GM12878 (cell line): ENCODE measurements around the gene EYA4. TPM values are rescaled to one million over a fixed set of nuclear protein-coding genes. Genes with fewer than 3 reads are reported as not detected.

Experiments
- ATAC-seq: fragments of 200-7000 bp; cut with Tn5 transposase; 3 replicates; pipeline ENCODE4 v1.9.1; 2020; ENCODE audit warnings: mild to moderate bottlenecking, moderate library complexity
- BruUV-seq: library from RNA; stranded (reverse); fragments of 400-500 nt; replicated peaks from 2 replicates; lab custom pipeline; 2021; lab: Mats Ljungman, UMichigan
- CTCF ChIA-PET: fragments of 300-600 bp; sonication (Branson Sonifier 250); formaldehyde crosslinking; extraction: SDS; loops from one replicate; lab custom pipeline; 2021; ENCODE audit warnings: inconsistent platforms; lab: Yijun Ruan, JAX
- POLR2A ChIA-PET: fragments of 350-600 bp; formaldehyde crosslinking; extraction: SDS; loops from one replicate; lab custom pipeline; 2021; ENCODE audit warnings: inconsistent platforms; lab: Charles Lee
- RAD21 ChIA-PET: fragments of 300-600 bp; sonication (Branson Sonifier 250); formaldehyde crosslinking; loops from one replicate; lab custom pipeline; 2023; ENCODE audit warnings: antibody characterized with exemption; ENCODE audit not compliant: unreplicated experiment; lab: Charles Lee
- SMC1A ChIA-PET: fragments of 300-600 bp; sonication (Branson Sonifier 250); formaldehyde crosslinking; loops from one replicate; lab custom pipeline; 2023; ENCODE audit not compliant: unreplicated experiment, uncharacterized antibody; lab: Charles Lee
- DNase-seq: peaks from one replicate; pipeline ENCODE4 v3.0.0-alpha.2; 2011; ENCODE audit warnings: low read depth, low spot score
- FAIRE-seq: peaks from 3 replicates; lab custom pipeline; 2011; peaks lifted over from hg19 to GRCh38; lab: Jason Lieb, UNC
- H2AFZ ChIP-seq: 2 replicates; pipeline ENCODE4 v1.6.0; 2011; ENCODE audit warnings: low read depth, low read length, control low read depth; ENCODE audit not compliant: control insufficient read depth
- H3K27ac ChIP-seq: 2 replicates; pipeline ENCODE4 v1.5.1; 2011; ENCODE audit warnings: control low read depth; ENCODE audit not compliant: control insufficient read depth, insufficient read depth
- H3K27me3 ChIP-seq, 2 experiments: replicated peaks in 1 of 2; 2 replicates each; pipeline versions ENCODE4 v1.6.0 to v1.6.1; 2011; ENCODE audit warnings: low read length in 1 of 2; ENCODE audit not compliant: control insufficient read depth in 2 of 2, insufficient read depth in 2 of 2
- H3K36me3 ChIP-seq, 2 experiments: 2 replicates each; pipeline ENCODE4 v1.5.1; 2011; ENCODE audit warnings: low read length in 1 of 2; ENCODE audit not compliant: control insufficient read depth in 2 of 2, insufficient read depth in 2 of 2
- H3K4me1 ChIP-seq: 2 replicates; pipeline ENCODE4 v1.6.1; 2011; ENCODE audit warnings: mild to moderate bottlenecking, low read length, moderate library complexity, mixed read lengths; ENCODE audit not compliant: control insufficient read depth, insufficient read depth
- H3K4me2 ChIP-seq: 2 replicates; pipeline ENCODE4 v1.6.0; 2011; ENCODE audit warnings: control low read depth; ENCODE audit not compliant: control insufficient read depth, insufficient read depth
- H3K4me3 ChIP-seq: fragments of 200-600 bp; sonication (generic); 2 replicates; pipeline ENCODE4 v1.5.1; 2016
- H3K79me2 ChIP-seq: 2 replicates; pipeline ENCODE4 v1.6.0; 2011; ENCODE audit warnings: low read length; ENCODE audit not compliant: control insufficient read depth, insufficient read depth
- H3K9ac ChIP-seq: 2 replicates; pipeline ENCODE4 v1.8.0; 2011; ENCODE audit warnings: low read length, control low read depth, mixed read lengths; ENCODE audit not compliant: control insufficient read depth, insufficient read depth
- H3K9me3 ChIP-seq: replicated peaks from 3 replicates; pipeline ENCODE4 v1.5.1; 2011; ENCODE audit warnings: mild to moderate bottlenecking, low read length; ENCODE audit not compliant: control insufficient read depth, insufficient read depth
- H4K20me1 ChIP-seq: 2 replicates; pipeline ENCODE4 v1.6.0; 2011; ENCODE audit not compliant: control insufficient read depth, insufficient read depth
- BHLHE40 ChIP-seq, 2 experiments: fragments of 450-650 bp in 1 of 2; IDR thresholded peaks; 2 replicates each; pipeline ENCODE4 v1.6.1; 2011 to 2017; ENCODE audit warnings: low read depth in 2 of 2, borderline replicate concordance in 1 of 2, improper control_type of control experiment in 1 of 2, low read length in 1 of 2, mild to moderate bottlenecking in 1 of 2
- E2F8 ChIP-seq: fragments of 450-650 bp; IDR thresholded peaks from 2 replicates; pipeline ENCODE4 v1.6.1; 2018; ENCODE audit warnings: mild to moderate bottlenecking, low read depth, moderate library complexity; ENCODE audit not compliant: partially characterized antibody
- HCFC1 ChIP-seq: fragments of 150-350 bp; IDR thresholded peaks from 2 replicates; pipeline ENCODE4 v1.6.1; 2014; ENCODE audit warnings: low read length
- JUND ChIP-seq: IDR thresholded peaks from 2 replicates; pipeline ENCODE4 v1.6.1; 2012; ENCODE audit warnings: low read depth, mild to moderate bottlenecking, low read length, improper control_type of control experiment, moderate library complexity
- KLF5 ChIP-seq: fragments of 450-650 bp; IDR thresholded peaks from 2 replicates; pipeline ENCODE4 v1.6.1; 2014; ENCODE audit warnings: mild to moderate bottlenecking; ENCODE audit not compliant: partially characterized antibody
- MTA2 ChIP-seq: fragments of 450-650 bp; IDR thresholded peaks from 2 replicates; pipeline ENCODE4 v1.6.1; 2016; ENCODE audit warnings: low read depth, mild to moderate bottlenecking, moderate library complexity
- NR2C2 ChIP-seq: IDR thresholded peaks from 2 replicates; pipeline ENCODE4 v1.6.1; 2011; ENCODE audit warnings: borderline replicate concordance, low read depth; ENCODE audit not compliant: control insufficient read depth, insufficient read length
- NRF1 ChIP-seq: conservative IDR thresholded peaks from 2 replicates; pipeline ENCODE4 v1.6.1; 2011; ENCODE audit warnings: mild to moderate bottlenecking, low read depth, low read length, improper control_type of control experiment
- RFX5 ChIP-seq: IDR thresholded peaks from 2 replicates; pipeline ENCODE4 v1.6.1; 2011; ENCODE audit warnings: low read depth, low read length, improper control_type of control experiment
- SIX5 ChIP-seq: IDR thresholded peaks from 2 replicates; pipeline ENCODE4 v1.6.1; 2011; ENCODE audit warnings: mild to moderate bottlenecking, low read depth, low read length, moderate library complexity; ENCODE audit not compliant: severe bottlenecking
- SMC3 ChIP-seq: IDR thresholded peaks from 2 replicates; pipeline ENCODE4 v1.6.1; 2011; ENCODE audit warnings: low read length, improper control_type of control experiment, borderline replicate concordance
- SUPT20H ChIP-seq: IDR thresholded peaks from 2 replicates; pipeline ENCODE4 v1.6.1; 2011; ENCODE audit warnings: low read depth, mild to moderate bottlenecking, low read length, moderate library complexity, borderline replicate concordance; ENCODE audit not compliant: control insufficient read depth
- WGBS: methylation state at CpG from one replicate; pipeline ENCODE4 v1.1.6; 2016; ENCODE audit warnings: low lambda C conversion rate; ENCODE audit not compliant: insufficient replicate concordance, insufficient coverage; ENCODE audit errors: missing lambda C conversion rate; 5-methylcytosine and 5-hydroxymethylcytosine counted together
- in situ Hi-C: fragments of 300-500 bp; cut with MboI; formaldehyde crosslinking; loops from 9 replicates; pipeline ENCODE4 v1.14.3; 2018; ENCODE audit warnings: mixed read lengths
- intact Hi-C: fragments of 100-400 bp; cut with micrococcal nuclease; formaldehyde crosslinking; loops from one replicate; pipeline ENCODE4 v1.14.2; 2022; ENCODE audit not compliant: unreplicated experiment
- polyA plus RNA-seq, 11 experiments: library from polyadenylated mRNA; depleted of rRNA in 4 of 11; unstranded in 6 of 11; stranded (reverse) in 5 of 11; fragments of >200 nt; fragmentation: Nextera tagmentation in 4 of 11; fragmentation: Illumina TruSeq in 1 of 11; extraction: Ambion mirVana in 4 of 11; extraction: Trizol in 1 of 11; gene quantifications; 1 replicate in 1 of 11; 2 replicates in 10 of 11; pipeline versions ENCODE4 v1.2.1 to v1.2.3, GENCODE V29; 2011 to 2016; ENCODE audit warnings: inconsistent platforms in 2 of 11, missing spikeins in 2 of 11, low read depth in 1 of 11
- total RNA-seq, 4 experiments: library from RNA; depleted of rRNA in 3 of 4; stranded (reverse); fragments of >200 nt in 3 of 4; fragmentation: Illumina TruSeq in 1 of 4; extraction: Trizol in 1 of 4; gene quantifications; 2 replicates each; pipeline versions ENCODE4 v1.2.1 to v1.2.3, GENCODE V29; 2013 to 2021
- TF ChIP-seq, protein P1 (sequence below): IDR thresholded peaks from 2 replicates; pipeline ENCODE4 v1.6.1; 2012; ENCODE audit warnings: low read depth, low read length, improper control_type of control experiment

Gene EYA4
- total and polyA plus RNA-seq, 10 of the 15 experiments (the other 5 are each of a cell fraction or from before 2014, with no cell fraction given): 0.02 TPM; not detected in 9

- Histone ChIP-seq H3K27me3 (no peaks in the 10 kb centered on the region), H3K9ac (no peak overlapping the region), H3K9me3 (no peaks in the 10 kb centered on the region), H3K4me3 (no peak overlapping the region), H3K4me2 (no peak overlapping the region), H3K79me2 (no peaks in the 10 kb centered on the region), H4K20me1 (no peaks in the 10 kb centered on the region), H2AFZ (no peak overlapping the region), H3K36me3 (no peaks in the 10 kb centered on the region), H3K27ac (no peak overlapping the region), H3K4me1 (no peaks in the 10 kb centered on the region)
- in situ Hi-C loops: loop anchor here (10.0 to 25.0 kb wide), 2 partner anchors 347 to 520 kb away; no protein-coding TSS in a partner anchor
- TF ChIP-seq, protein P1, sequence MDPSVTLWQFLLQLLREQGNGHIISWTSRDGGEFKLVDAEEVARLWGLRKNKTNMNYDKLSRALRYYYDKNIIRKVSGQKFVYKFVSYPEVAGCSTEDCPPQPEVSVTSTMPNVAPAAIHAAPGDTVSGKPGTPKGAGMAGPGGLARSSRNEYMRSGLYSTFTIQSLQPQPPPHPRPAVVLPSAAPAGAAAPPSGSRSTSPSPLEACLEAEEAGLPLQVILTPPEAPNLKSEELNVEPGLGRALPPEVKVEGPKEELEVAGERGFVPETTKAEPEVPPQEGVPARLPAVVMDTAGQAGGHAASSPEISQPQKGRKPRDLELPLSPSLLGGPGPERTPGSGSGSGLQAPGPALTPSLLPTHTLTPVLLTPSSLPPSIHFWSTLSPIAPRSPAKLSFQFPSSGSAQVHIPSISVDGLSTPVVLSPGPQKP: no peak
- no peak for TF ChIP-seq NRF1
- TF ChIP-seq SIX5: no peak
- no peak for TF ChIP-seq NR2C2
- no peak for TF ChIP-seq BHLHE40 (IDR thresholded peaks at IDR 0.05; ENCODE audit: borderline replicate concordance in 1 of 2, low read depth in 2 of 2, low read length in 1 of 2)
- TF ChIP-seq SMC3: no peak
- no peak for TF ChIP-seq JUND
- TF ChIP-seq RFX5: no peak
- TF ChIP-seq SUPT20H: no peak
- no peak for TF ChIP-seq E2F8
- no peak for TF ChIP-seq MTA2
- no peak for TF ChIP-seq HCFC1
- no peak for TF ChIP-seq KLF5
- DNase-seq: no peak
- intact Hi-C loops: loop anchor here (2.0 kb wide), 1 partner anchor 349 kb away; no protein-coding TSS in a partner anchor
- no peak for ATAC-seq
- ChIA-PET POLR2A (no interaction called here), CTCF (no interaction called here), SMC1A (no interaction called here), RAD21 (no interaction called here)
- no peak for FAIRE-seq
- BruUV-seq: no TSS peak
- 60% methylated on average over 6 of the region's 6 CpGs for WGBS
Observed at GRCh38 chr6:133567636-133568035, 326.5 kb downstream of the EYA4 start.
